Mesothelial cell of epicardium (in vitro differentiated cells): ENCODE results near the gene CRACR2B. TPM values are rescaled to one million over a fixed set of nuclear protein-coding genes. Genes with fewer than 3 reads are reported as not detected.

ENCODE experiments used
- DNase-seq, 2 experiments: peaks; one replicate each; pipeline ENCODE4 v3.0.0; 2021; ENCODE audit warnings: low spot score in 2 of 2; ENCODE audit not compliant: unreplicated experiment in 2 of 2
- H3K27ac Mint-ChIP-seq: 2 replicates; pipeline ENCODE4 v1.8.0; 2021; ENCODE audit warnings: mixed read lengths
- H3K27me3 Mint-ChIP-seq: 2 replicates; pipeline ENCODE4 v1.8.0; 2021; ENCODE audit warnings: low read depth, mixed read lengths
- H3K36me3 Mint-ChIP-seq: 2 replicates; pipeline ENCODE4 v1.8.0; 2021; ENCODE audit warnings: mixed read lengths
- H3K4me1 Mint-ChIP-seq: 2 replicates; pipeline ENCODE4 v1.8.0; 2021; ENCODE audit warnings: mixed read lengths
- H3K4me3 Mint-ChIP-seq: 2 replicates; pipeline ENCODE4 v1.8.0; 2021; ENCODE audit warnings: mild to moderate bottlenecking, moderate library complexity, mixed read lengths
- H3K9me3 Mint-ChIP-seq: 2 replicates; pipeline ENCODE4 v1.8.0; 2021; ENCODE audit warnings: mixed read lengths
- total RNA-seq: library from RNA; stranded (reverse); gene quantifications from 3 replicates; pipeline ENCODE4 v1.2.1, GENCODE V29; 2021
- TF ChIP-seq, protein P1 (sequence below): fragments of 200-600 bp; sonication (generic); IDR thresholded peaks from one replicate; pipeline ENCODE4 v1.5.0; 2021; ENCODE audit warnings: antibody characterized with exemption; ENCODE audit not compliant: unreplicated experiment

Gene CRACR2B
- total RNA-seq, 1 donor from 2014 or later = 9.9 TPM

DNA sequence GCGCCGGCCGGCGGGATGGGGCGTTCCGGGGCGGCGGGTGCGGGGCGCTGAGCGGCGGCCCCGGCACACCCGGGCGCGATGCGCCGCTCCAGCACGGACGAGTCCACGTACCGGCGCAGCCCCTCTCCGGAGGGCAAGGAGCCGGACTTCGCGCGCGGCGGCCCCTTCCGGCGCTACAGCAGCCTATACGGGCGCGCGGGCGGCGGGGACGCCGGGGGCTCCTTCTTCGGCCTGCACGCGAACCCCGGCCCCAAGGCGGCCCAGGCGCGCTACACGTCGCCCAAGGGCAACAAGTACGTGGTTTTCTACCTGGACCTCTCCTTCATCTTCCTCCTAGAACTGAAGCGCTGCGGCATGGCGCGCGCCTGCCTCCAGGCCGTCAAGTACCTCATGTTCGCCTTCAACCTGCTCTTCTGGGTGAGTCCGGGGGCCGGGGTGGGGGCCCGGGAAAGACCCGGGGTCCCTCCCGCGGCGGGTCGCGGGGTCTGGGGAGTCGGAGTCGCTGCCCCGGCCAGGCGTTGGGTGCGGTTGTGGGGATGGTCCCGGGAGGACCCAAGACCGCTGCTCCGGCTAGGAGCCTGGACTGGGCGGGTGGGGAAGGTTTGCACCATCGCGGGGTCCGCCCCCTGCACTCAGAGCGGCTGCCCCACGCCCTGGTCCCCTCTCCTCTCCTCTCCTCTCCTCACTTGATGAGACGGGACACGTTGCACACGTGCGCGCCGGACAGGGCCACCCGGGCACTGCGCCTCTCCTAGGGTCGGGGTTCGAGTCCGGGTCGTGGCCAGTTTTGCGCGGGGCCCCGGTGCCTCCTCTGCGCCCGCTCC lies 22.4 kb downstream of the CRACR2B start:
- Mint-ChIP-seq H3K9me3 (no peaks in the 10 kb centered on the region), H3K4me1 (peaks cover 31% of the 10 kb centered on the region), H3K27me3 (no peaks in the 10 kb centered on the region), H3K4me3 (peak overlapping the region; percentile 68), H3K36me3 (no peaks in the 10 kb centered on the region), H3K27ac (no peak overlapping the region)
- DNase-seq = no peak
- TF ChIP-seq, protein P1, sequence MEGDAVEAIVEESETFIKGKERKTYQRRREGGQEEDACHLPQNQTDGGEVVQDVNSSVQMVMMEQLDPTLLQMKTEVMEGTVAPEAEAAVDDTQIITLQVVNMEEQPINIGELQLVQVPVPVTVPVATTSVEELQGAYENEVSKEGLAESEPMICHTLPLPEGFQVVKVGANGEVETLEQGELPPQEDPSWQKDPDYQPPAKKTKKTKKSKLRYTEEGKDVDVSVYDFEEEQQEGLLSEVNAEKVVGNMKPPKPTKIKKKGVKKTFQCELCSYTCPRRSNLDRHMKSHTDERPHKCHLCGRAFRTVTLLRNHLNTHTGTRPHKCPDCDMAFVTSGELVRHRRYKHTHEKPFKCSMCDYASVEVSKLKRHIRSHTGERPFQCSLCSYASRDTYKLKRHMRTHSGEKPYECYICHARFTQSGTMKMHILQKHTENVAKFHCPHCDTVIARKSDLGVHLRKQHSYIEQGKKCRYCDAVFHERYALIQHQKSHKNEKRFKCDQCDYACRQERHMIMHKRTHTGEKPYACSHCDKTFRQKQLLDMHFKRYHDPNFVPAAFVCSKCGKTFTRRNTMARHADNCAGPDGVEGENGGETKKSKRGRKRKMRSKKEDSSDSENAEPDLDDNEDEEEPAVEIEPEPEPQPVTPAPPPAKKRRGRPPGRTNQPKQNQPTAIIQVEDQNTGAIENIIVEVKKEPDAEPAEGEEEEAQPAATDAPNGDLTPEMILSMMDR = no peak

DNA sequence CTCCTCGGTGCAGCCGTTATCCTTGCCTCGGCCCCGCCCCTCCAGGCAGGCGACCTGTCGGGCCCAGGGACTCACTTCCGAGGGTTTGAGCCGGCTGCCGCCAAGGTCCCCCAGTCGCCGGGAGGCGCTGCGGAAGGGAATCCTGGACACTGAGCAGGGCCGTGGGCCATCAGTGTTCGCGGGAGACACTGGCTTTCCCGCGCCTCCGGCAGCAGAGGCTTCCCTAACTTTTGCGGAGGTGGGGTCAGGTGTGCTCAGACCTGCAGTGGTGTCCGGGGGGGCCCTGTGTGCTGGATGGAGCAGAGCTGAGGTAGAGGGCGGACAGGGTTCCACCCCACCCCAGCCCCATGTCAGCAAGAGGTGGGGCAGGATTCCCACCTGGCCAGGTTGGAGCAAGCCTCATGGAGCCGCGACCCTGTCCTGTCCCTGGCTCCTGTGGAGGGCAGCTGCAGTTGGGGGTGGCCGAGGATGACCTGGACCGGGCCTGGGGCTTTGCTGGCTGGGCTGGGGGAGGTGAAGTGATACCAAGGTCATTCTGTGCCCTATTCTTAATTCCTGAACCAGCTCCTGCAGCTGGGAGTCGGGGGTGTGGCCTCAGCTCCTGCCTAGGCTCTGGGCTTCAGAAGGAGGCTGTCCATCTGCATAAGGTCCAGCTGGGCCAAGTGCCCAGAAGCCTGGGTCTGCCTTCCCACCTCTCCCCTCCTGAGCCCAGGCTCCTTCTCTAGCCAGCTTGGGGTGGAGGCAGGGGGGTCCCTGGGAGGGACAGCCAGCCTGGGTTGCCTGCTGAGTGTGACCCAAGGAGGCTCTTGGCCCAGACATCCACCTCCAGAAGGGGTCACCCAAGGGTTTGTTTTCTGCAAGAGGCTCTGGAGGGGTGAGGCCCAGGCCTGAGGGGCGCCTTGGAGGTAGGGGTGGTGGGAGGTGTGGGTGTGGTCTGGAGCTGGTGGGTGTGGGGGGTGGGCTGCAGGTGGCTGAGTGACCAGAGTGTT lies 23.4 kb downstream of the CRACR2B start:
- H3K4me3 Mint-ChIP-seq = peak overlapping the region; percentile 68
- peaks cover 26% of the 10 kb centered on the region for H3K4me1 Mint-ChIP-seq
- DNase-seq = no peak
- H3K9me3 Mint-ChIP-seq = no peaks in the 10 kb centered on the region
- H3K36me3 Mint-ChIP-seq = no peaks in the 10 kb centered on the region
- H3K27me3 Mint-ChIP-seq = no peaks in the 10 kb centered on the region
- no peak overlapping the region for H3K27ac Mint-ChIP-seq
- TF ChIP-seq, protein P1 = no peak

DNA sequence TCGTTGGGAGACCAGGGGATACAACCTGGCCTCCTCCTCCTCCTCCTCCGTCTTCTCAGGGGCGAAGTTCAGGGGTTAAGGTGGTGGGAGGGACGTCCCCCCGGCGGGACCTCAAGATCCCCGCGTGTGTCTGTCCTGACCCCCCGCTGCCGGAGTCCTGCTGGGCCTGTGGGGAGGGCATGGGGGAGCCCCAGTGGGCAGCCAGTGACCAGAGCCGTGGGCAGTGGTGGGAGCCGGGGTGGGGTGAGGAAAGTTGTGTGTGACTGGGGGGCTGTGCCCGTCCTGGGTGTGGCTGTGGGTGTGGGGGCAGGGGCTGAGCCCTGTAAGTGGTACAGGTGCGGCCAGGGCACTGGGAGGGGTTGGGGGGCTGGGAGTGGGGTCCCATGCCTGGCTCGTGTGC lies 25.0 kb downstream of the CRACR2B start:
- Mint-ChIP-seq H3K4me1 (peaks cover 26% of the 10 kb centered on the region), H3K9me3 (no peaks in the 10 kb centered on the region), H3K36me3 (no peaks in the 10 kb centered on the region), H3K27ac (no peak overlapping the region), H3K4me3 (no peak overlapping the region), H3K27me3 (no peaks in the 10 kb centered on the region)
- TF ChIP-seq, protein P1 = no peak
- no peak for DNase-seq

DNA sequence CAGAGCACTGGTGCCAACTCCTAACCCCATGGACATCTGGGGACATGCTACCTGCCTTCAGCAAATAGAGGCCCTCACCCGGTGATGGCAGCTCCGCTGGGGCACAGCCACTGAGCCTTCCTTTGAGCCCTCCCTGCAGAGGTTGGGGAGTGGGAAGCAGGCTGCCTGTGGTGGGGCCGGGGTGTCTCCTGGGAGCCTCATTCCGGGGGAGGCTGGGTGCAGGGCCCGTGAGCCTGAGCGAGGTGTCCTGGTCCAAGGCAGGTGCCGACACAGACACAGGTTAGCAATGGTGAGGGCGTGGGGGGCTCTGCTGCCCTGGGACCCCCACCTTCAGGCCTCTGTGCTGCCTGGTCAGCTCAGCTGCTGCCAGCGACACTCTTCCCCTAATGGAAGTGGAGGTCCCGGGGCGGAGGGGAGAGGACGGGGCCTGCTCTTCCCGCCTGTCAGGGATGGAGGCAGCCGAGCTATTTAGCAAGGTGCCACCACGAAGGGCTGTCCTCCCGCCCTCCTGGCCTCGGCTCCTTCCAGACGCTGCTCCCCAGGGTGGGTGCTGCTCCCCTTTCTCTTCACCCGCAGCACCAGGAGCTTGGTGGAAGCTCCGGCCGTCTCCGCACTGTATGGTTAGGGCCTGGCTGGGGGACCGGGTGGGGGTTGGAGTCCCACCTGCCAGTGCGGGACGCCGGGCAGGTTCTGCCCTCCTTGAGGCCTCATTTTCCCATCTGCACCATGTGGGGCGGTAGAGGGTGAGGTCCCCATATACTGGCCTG lies 26.1 kb downstream of the CRACR2B start:
- Mint-ChIP-seq H3K27me3 (no peaks in the 10 kb centered on the region), H3K4me3 (no peak overlapping the region), H3K4me1 (peaks cover 21% of the 10 kb centered on the region), H3K27ac (no peak overlapping the region), H3K36me3 (no peaks in the 10 kb centered on the region), H3K9me3 (no peaks in the 10 kb centered on the region)
- no peak for DNase-seq
- TF ChIP-seq, protein P1 = no peak

DNA sequence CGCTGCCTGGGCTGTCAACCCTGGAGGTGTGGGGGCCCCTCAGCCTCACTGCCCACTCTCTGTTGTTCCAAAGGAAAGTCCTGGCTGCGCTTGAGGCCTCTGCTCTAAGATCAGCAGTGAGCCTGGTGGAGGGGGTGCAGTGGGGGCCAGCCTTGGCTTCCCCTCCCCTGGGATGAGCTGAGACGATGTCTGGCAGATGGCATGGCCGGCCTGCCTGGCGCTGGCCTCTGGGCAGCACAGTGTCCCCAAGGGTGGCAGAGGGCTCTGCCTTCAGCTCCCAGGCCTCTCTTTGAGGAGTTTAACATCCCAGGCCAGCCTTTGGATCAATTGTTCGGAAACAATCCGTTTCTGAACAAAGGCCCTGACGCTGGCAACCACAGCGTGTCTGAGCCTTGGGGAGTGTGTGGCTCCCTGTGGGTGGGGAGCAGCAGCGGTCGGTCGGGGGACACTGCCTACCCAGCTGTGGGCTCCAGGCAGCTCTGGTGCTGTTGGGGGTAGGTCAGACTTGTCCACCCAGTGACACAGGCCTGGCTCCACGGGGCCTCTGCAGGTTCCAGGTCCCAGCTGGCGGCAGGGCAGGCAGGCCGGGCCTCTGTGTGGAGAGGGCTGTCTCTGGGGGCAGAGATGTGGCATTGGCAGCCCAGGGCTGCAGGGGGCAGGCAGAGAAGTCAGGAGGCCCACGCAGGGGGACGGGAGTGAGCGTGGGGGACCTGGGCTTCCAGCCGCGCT lies 27.0 kb downstream of the CRACR2B start:
- H3K9me3 Mint-ChIP-seq = no peaks in the 10 kb centered on the region
- no peak for DNase-seq
- TF ChIP-seq, protein P1 = no peak
- H3K27ac Mint-ChIP-seq = no peak overlapping the region
- H3K36me3 Mint-ChIP-seq = no peaks in the 10 kb centered on the region
- no peak overlapping the region for H3K4me3 Mint-ChIP-seq
- H3K27me3 Mint-ChIP-seq = no peaks in the 10 kb centered on the region
- H3K4me1 Mint-ChIP-seq = peaks cover 26% of the 10 kb centered on the region
